NCI-H2029 (cell line): ENCODE data around the gene DNPEP.

ENCODE experiments used
- DNase-seq: peaks from one replicate; lab custom pipeline; 2025; lab: John Stamatoyannopoulos, UW

Gene DNPEP

GRCh38 chr2:219387306-219388120 lies at the start of gene DNPEP:
DNPEP (minus strand) TSS chr2:219387912; CDS start chr2:219387794, 118 bp downstream.
- DNase-seq, result peak; percentile 88

DNA sequence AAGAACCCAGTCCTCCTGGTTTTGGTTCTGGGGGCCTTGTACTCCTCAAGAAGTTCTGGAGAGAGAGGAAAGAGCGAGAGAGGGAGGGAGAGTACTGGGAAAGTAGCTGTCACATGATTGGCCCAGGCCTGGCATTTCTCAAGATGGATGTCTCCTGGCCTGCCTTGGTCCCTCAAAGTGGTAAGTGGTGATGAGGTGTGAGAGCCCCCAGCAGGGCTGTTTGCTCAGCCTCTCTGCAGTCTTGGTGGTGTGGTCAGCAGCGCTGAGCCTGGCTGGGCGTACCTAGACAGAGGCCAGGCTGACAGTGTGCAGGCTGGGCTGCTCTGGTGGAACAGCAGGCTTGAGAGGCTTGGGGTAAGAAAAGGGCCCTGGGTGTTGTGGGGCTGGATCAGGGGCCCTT lies 49.4 kb upstream of the DNPEP start:
- no peak for DNase-seq

GRCh38 chr2:219436491-219436890 lies 48.8 kb upstream of the DNPEP start:
- no peak for DNase-seq

DNA sequence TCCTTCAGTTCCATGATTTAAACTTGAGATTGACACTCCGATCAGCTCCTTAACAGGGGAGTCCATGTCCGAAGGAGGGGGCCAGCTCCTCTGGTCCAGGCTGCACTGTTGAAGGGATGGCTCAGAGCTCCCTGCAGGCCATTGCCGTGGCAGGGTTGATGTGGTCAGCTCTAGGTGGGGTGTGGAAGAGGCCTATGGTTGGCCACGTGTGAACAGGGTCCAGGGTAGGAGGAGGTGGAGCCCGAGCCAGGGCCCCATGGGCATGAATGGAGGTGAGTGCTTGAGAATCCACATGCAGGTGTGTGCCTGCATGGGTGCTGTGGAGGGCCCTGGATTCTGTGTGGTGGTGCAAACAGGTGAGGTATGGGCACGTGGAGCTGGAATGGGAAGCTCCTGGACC lies 48.0 kb upstream of the DNPEP start:
- DNase-seq, result no peak

DNA sequence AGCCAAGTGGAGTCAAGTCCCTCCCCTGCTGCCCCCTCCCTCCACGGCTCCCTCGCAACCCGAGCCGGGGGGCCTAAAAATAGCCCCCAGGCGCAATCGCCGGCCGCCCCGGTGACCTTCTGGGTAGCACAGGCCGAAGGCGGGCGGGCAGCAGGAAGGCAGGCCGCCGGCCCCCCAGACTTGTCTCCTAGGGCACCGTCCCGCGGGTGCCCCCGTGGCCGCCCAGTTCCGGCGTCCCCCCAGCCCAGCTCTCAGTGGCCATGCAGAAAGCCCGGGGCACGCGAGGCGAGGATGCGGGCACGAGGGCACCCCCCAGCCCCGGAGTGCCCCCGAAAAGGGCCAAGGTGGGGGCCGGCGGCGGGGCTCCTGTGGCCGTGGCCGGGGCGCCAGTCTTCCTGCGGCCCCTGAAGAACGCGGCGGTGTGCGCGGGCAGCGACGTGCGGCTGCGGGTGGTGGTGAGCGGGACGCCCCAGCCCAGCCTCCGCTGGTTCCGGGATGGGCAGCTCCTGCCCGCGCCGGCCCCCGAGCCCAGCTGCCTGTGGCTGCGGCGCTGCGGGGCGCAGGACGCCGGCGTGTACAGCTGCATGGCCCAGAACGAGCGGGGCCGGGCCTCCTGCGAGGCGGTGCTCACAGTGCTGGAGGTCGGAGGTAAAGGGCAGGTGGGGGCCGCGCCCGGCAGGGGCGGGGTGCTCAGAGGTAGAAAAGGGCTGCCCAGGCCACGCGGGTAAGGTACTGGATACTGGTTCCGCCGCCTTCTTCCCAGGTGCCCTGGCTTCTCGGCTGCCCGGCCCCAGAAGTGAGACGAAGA lies 47.2 kb upstream of the DNPEP start, which contains the start of gene SPEG:
TSS of gene SPEG (plus strand) at position 126 of the 808 bp plus-strand sequence. CDS start at position 261, 135 bp downstream.
- DNase-seq, result no peak

- no peak for DNase-seq
Measured at GRCh38 chr2:219434468-219434717, 46.7 kb upstream of the DNPEP start.

GRCh38 chr2:219433666-219434467 lies 46.2 kb upstream of the DNPEP start:
- DNase-seq, result peak; percentile 8

DNA sequence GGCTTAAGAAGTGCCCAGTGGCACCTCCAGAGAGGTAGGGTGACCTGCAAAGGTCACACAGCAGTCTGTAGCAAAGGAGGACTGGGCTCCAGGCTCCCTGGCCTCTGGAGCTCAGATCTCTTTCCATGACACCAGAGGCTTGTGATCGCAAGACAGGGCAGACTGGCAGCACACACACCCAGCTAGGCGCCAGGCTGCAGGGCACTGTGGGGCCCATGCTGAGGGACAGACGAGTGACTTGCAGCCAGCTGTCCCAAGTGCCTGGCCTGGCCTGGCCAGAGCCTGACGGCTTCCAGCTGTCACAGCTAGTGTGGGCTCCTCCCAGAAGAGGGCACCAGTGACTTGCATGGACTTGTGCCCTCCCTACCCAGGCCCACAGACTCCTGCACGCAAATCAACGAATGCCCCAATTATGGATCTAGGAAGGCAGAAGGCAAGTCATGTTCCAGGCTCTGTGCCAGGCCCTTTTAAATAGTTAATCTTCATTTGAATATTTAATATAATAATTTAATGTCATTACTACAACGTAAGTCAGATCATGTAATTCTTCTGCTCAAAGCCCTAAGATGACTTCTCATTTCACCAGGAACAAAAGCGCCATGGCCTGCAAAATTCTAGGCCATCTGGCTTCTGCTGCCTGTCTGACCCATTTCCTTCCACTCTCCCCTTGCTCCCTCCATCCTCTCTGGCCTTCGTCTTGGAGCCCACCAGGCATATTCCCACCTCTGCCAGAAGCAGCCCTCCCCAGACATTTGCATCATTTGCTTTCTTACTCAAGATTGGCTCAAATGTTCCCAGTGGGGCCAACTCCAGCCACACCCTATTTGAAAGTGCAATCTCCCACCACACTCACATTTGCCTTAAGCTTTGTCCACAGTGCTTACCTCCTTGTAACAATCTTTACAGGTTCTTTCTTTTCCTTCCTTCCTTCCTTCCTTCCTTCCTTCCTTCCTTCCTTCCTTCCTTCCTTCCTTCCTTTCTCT lies 43.2 kb upstream of the DNPEP start:
- no peak for DNase-seq

GRCh38 chr2:219429958-219430606 lies 42.4 kb upstream of the DNPEP start:
- DNase-seq, result no peak

DNA sequence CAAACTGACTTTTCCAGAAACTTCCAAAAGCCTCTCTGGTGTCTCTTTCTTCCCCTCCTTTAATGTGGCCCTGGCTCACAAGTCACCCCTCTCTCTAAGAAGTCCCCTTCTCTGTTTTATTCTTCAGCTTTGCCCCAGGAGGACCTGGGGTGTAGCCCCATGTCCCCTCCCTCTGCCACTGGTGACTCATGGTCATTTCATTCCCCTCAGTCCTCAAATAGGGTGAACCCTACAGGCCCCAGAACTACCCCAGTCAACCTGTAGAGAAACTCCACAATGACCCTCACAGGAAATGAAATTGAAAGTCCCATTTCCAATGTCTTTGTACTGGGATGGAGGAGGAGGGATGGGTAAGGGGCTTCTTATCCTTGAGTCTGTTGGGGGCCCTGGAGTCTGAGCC lies 40.8 kb upstream of the DNPEP start:
- no peak for DNase-seq

DNA sequence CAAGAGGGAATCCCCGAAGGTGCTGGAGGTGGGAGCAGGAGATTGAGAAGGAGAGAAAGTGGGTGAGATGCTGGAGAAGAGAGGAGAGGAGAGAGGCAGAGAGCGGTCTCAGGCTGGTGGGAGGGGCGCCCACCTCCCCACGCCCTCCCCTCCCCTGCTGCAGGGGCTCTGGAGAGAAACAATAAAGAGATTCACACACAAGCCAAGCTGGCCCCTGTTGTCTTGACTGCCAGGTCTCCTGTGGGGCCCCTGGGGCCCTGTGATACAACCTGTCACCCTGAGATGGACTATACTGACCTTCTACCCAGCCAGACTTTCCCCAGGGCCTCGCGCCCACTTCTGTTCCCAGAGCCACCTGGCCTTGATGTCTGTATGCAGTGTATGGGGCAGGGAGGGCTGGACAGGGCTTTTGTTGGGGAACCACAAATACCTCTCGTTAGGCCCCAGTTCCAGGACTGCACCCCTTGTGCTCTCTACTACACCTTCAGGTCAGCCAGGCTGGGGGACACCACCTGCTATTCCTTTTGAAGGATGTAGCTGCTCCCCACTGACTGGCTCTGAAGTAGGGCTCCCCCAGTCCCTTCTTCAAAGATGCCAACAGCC lies 38.9 kb upstream of the DNPEP start:
- DNase-seq, result no peak

- DNase-seq, result no peak
Measured at GRCh38 chr2:219426068-219426443, 38.3 kb upstream of the DNPEP start.

- DNase-seq, result no peak
Measured at GRCh38 chr2:219425238-219426067, 37.7 kb upstream of the DNPEP start.

GRCh38 chr2:219423652-219424377 lies 36.1 kb upstream of the DNPEP start:
- no peak for DNase-seq

GRCh38 chr2:219422952-219423534 lies 35.3 kb upstream of the DNPEP start:
- no peak for DNase-seq

GRCh38 chr2:219421323-219421722 lies 33.6 kb upstream of the DNPEP start:
- no peak for DNase-seq

- DNase-seq, result no peak
Measured at GRCh38 chr2:219420687-219421086, 33.0 kb upstream of the DNPEP start.
